ENCODE measurements around the gene TECPR1.

GRCh38 chr7:98177553-98177952, 74.5 kb downstream of the TECPR1 start:
- TF ChIP-seq CTCF (IDR thresholded peaks at IDR 0.05; ENCODE audit: insufficient read depth, low read length, poor library complexity, severe bottlenecking) (no peak), EZH2phosphoT487 (conservative IDR thresholded peaks at IDR 0.05; ENCODE audit: low read length) (no peak)

Measured in SU-DHL-6 (cell line).